Measurements from ENCODE around the gene BFAR.

GRCh38 chr16:14672403-14672971, 39.7 kb downstream of the BFAR start:
- TF ChIP-seq, protein P1, sequence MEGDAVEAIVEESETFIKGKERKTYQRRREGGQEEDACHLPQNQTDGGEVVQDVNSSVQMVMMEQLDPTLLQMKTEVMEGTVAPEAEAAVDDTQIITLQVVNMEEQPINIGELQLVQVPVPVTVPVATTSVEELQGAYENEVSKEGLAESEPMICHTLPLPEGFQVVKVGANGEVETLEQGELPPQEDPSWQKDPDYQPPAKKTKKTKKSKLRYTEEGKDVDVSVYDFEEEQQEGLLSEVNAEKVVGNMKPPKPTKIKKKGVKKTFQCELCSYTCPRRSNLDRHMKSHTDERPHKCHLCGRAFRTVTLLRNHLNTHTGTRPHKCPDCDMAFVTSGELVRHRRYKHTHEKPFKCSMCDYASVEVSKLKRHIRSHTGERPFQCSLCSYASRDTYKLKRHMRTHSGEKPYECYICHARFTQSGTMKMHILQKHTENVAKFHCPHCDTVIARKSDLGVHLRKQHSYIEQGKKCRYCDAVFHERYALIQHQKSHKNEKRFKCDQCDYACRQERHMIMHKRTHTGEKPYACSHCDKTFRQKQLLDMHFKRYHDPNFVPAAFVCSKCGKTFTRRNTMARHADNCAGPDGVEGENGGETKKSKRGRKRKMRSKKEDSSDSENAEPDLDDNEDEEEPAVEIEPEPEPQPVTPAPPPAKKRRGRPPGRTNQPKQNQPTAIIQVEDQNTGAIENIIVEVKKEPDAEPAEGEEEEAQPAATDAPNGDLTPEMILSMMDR (IDR thresholded peaks at IDR 0.05; ENCODE audit: low read length): no peak
- TF ChIP-seq EZH2 (IDR thresholded peaks at IDR 0.05; ENCODE audit: borderline replicate concordance, low read length): no peak
